ENCODE data around the gene C6orf132.

C6orf132 gene

GRCh38 chr6:42053601-42054000 is 88.8 kb downstream of the C6orf132 start:
- Histone ChIP-seq H3K79me2 (ENCODE audit: control insufficient read depth, insufficient read depth, low read length) (no peaks in the 10 kb centered on the region), H3K36me3 (ENCODE audit: control insufficient read depth, insufficient read depth, low read length) (peaks cover 5% of the 10 kb centered on the region), H3K4me1 (ENCODE audit: control insufficient read depth, low read depth, low read length) (no peaks in the 10 kb centered on the region), H3K79me1 (ENCODE audit: low read length) (no peaks in the 10 kb centered on the region), H3K27me3 (ENCODE audit: insufficient read depth, low read length, poor library complexity) (no peaks in the 10 kb centered on the region), H2AK5ac (ENCODE audit: low read length) (no peak overlapping the region), H3K56ac (ENCODE audit: low read length) (no peak overlapping the region), H3K27ac (ENCODE audit: low read depth, low read length) (no peak overlapping the region), H3K18ac (ENCODE audit: low read length) (no peak overlapping the region), H3K4me3 (ENCODE audit: low read length) (no peak overlapping the region), H3K4ac (ENCODE audit: low read depth, low read length) (no peak overlapping the region), H3K9ac (ENCODE audit: low read length) (no peak overlapping the region), H2BK120ac (ENCODE audit: low read depth, low read length) (no peak overlapping the region), H2BK5ac (ENCODE audit: low read length) (no peak overlapping the region), H3K23ac (ENCODE audit: low read length) (no peak overlapping the region), H2BK15ac (replicated peaks; ENCODE audit: low read depth) (no peak overlapping the region), H4K5ac (ENCODE audit: low read length) (no peak overlapping the region), H4K8ac (ENCODE audit: low read depth, low read length) (no peak overlapping the region), H3K4me2 (ENCODE audit: low read length) (no peak overlapping the region)
- no peak for DNase-seq

- H2AK5ac ChIP-seq (ENCODE audit: low read length) = no peak overlapping the region
- no peaks in the 10 kb centered on the region for H3K79me1 ChIP-seq (ENCODE audit: low read length)
- no CpG with 5 or more reads among the region's 8 CpGs for WGBS (ENCODE audit: extremely low coverage, insufficient coverage, low lambda C conversion rate)
- peak overlapping the region; percentile 4 for H3K56ac ChIP-seq (ENCODE audit: low read length)
- no peaks in the 10 kb centered on the region for H3K79me2 ChIP-seq (ENCODE audit: control insufficient read depth, insufficient read depth, low read length)
- no peak overlapping the region for H3K4me3 ChIP-seq (ENCODE audit: low read length)
- H2BK15ac ChIP-seq (replicated peaks; ENCODE audit: low read depth) = no peak overlapping the region
- H4K8ac ChIP-seq (ENCODE audit: low read depth, low read length) = no peak overlapping the region
- no peak overlapping the region for H3K4ac ChIP-seq (ENCODE audit: low read depth, low read length)
- no peaks in the 10 kb centered on the region for H3K36me3 ChIP-seq (ENCODE audit: control insufficient read depth, insufficient read depth, low read length)
- H2BK120ac ChIP-seq (ENCODE audit: low read depth, low read length) = no peak overlapping the region
- H3K9ac ChIP-seq (ENCODE audit: low read length) = peak overlapping the region; percentile 75
- H2BK5ac ChIP-seq (ENCODE audit: low read length) = no peak overlapping the region
- H3K23ac ChIP-seq (ENCODE audit: low read length) = no peak overlapping the region
- H3K27me3 ChIP-seq (ENCODE audit: insufficient read depth, low read length, poor library complexity) = peaks cover 19% of the 10 kb centered on the region
- no peak for DNase-seq
- no peaks in the 10 kb centered on the region for H3K4me1 ChIP-seq (ENCODE audit: control insufficient read depth, low read depth, low read length)
- H3K18ac ChIP-seq (ENCODE audit: low read length) = no peak overlapping the region
- no peak overlapping the region for H3K27ac ChIP-seq (ENCODE audit: low read depth, low read length)
- no peak overlapping the region for H3K4me2 ChIP-seq (ENCODE audit: low read length)
- H4K5ac ChIP-seq (ENCODE audit: low read length) = no peak overlapping the region
Observed at GRCh38 chr6:42051268-42051653, 91.2 kb downstream of the C6orf132 start.
